WTC11 (cell line): ENCODE measurements around the gene MRPL55. TPM values are rescaled to one million over a fixed set of nuclear protein-coding genes. Genes with fewer than 3 reads are reported as not detected.

Experiments used
- ATAC-seq: fragments of 200-7000 bp; cut with Tn5 transposase; 2 replicates; pipeline ENCODE4 v1.10.0; 2021; ENCODE audit warnings: mild to moderate bottlenecking, moderate library complexity
- CTCF ChIA-PET: fragments of 300-600 bp; sonication (Branson Sonifier 250); formaldehyde crosslinking; loops from one replicate; lab custom pipeline; 2021; ENCODE audit warnings: antibody characterized with exemption; lab: Charles Lee
- POLR2A ChIA-PET: fragments of 350-600 bp; sonication (Branson Sonifier 250); formaldehyde crosslinking; loops from one replicate; lab custom pipeline; 2021; ENCODE audit warnings: antibody characterized with exemption; lab: Charles Lee
- DNase-seq: peaks from one replicate; pipeline ENCODE4 v3.0.0; 2021; ENCODE audit warnings: low spot score
- H3K27ac Mint-ChIP-seq: 2 replicates; pipeline ENCODE4 v1.8.0; 2021; ENCODE audit warnings: mixed read lengths
- H3K27me3 Mint-ChIP-seq: 2 replicates; pipeline ENCODE4 v1.8.0; 2021; ENCODE audit warnings: low read depth, mild to moderate bottlenecking, moderate library complexity, mixed read lengths
- H3K36me3 Mint-ChIP-seq: 2 replicates; pipeline ENCODE4 v1.8.0; 2021; ENCODE audit warnings: mixed read lengths
- H3K4me1 Mint-ChIP-seq: 2 replicates; pipeline ENCODE4 v1.8.0; 2022; ENCODE audit warnings: mixed read lengths
- H3K4me3 Mint-ChIP-seq: 2 replicates; pipeline ENCODE4 v1.8.0; 2021; ENCODE audit warnings: mild to moderate bottlenecking, moderate library complexity, mixed read lengths
- H3K9me3 Mint-ChIP-seq: 2 replicates; pipeline ENCODE4 v1.8.0; 2021; ENCODE audit warnings: mixed read lengths
- ATF1 ChIP-seq: sonication (generic); formaldehyde crosslinking; IDR thresholded peaks from 2 replicates; pipeline ENCODE4 v1.8.1; 2023; ENCODE audit warnings: mild to moderate bottlenecking, moderate library complexity, missing genetic modification reagents
- CBFB ChIP-seq: sonication (generic); formaldehyde crosslinking; IDR thresholded peaks from 2 replicates; pipeline ENCODE4 v1.8.1; 2022; ENCODE audit warnings: mild to moderate bottlenecking, low read depth, missing genetic modification reagents
- ELF4 ChIP-seq: sonication (generic); formaldehyde crosslinking; IDR thresholded peaks from 2 replicates; pipeline ENCODE4 v1.8.1; 2022; ENCODE audit warnings: low read depth, mild to moderate bottlenecking, moderate library complexity, missing genetic modification reagents
- ESRRA ChIP-seq: sonication (generic); formaldehyde crosslinking; IDR thresholded peaks from 2 replicates; pipeline ENCODE4 v1.8.1; 2022; ENCODE audit warnings: mild to moderate bottlenecking, missing genetic modification reagents, borderline replicate concordance
- FOXJ3 ChIP-seq: sonication (generic); formaldehyde crosslinking; IDR thresholded peaks from 2 replicates; pipeline ENCODE4 v1.9.0; 2021; ENCODE audit warnings: missing genetic modification reagents, mild to moderate bottlenecking, borderline replicate concordance
- IRF1 ChIP-seq: sonication (generic); formaldehyde crosslinking; IDR thresholded peaks from 2 replicates; pipeline ENCODE4 v1.8.0; 2023; ENCODE audit warnings: missing genetic modification reagents
- KAT7 ChIP-seq: sonication (generic); formaldehyde crosslinking; IDR thresholded peaks from 2 replicates; pipeline ENCODE4 v1.8.1; 2023; ENCODE audit warnings: missing genetic modification reagents, mild to moderate bottlenecking, borderline replicate concordance
- NR3C1 ChIP-seq: sonication (generic); formaldehyde crosslinking; conservative IDR thresholded peaks from 2 replicates; pipeline ENCODE4 v1.8.1; 2023; ENCODE audit warnings: low read depth, mild to moderate bottlenecking, missing genetic modification reagents
- OVOL2 ChIP-seq: fragments of 250-450 bp; sonication (Bioruptor Pico); IDR thresholded peaks from 2 replicates; pipeline ENCODE4 v1.9.0; 2021; ENCODE audit warnings: mild to moderate bottlenecking, borderline replicate concordance
- SMAD4 ChIP-seq: sonication (generic); formaldehyde crosslinking; IDR thresholded peaks from 2 replicates; pipeline ENCODE4 v1.8.0; 2022; ENCODE audit warnings: mild to moderate bottlenecking, missing genetic modification reagents
- ZNF121 ChIP-seq: sonication (generic); formaldehyde crosslinking; IDR thresholded peaks from 2 replicates; pipeline ENCODE4 v1.8.0; 2023; ENCODE audit warnings: missing genetic modification reagents
- ZNF263 ChIP-seq: sonication (generic); formaldehyde crosslinking; IDR thresholded peaks from 2 replicates; pipeline ENCODE4 v1.8.1; 2022; ENCODE audit warnings: low read depth, mild to moderate bottlenecking, moderate library complexity, missing genetic modification reagents
- total RNA-seq: library from RNA; stranded (reverse); gene quantifications from 3 replicates; pipeline ENCODE4 v1.2.3, GENCODE V29; 2021
- TF ChIP-seq, protein P1 (sequence below): sonication (generic); formaldehyde crosslinking; IDR thresholded peaks from 2 replicates; pipeline ENCODE4 v1.8.0; 2022; ENCODE audit warnings: mild to moderate bottlenecking, missing genetic modification reagents
- TF ChIP-seq, protein P2 (sequence below): sonication (generic); formaldehyde crosslinking; IDR thresholded peaks from 2 replicates; pipeline ENCODE4 v1.8.1; 2023; ENCODE audit warnings: mild to moderate bottlenecking, missing genetic modification reagents
- TF ChIP-seq, protein P3 (sequence below): sonication (generic); formaldehyde crosslinking; IDR thresholded peaks from 2 replicates; pipeline ENCODE4 v1.8.0; 2023; ENCODE audit warnings: mild to moderate bottlenecking, missing genetic modification reagents
- TF ChIP-seq, protein P4 (sequence below): fragments of 250-450 bp; sonication (Bioruptor Pico); IDR thresholded peaks from 2 replicates; pipeline ENCODE4 v1.8.0; 2021; ENCODE audit warnings: mild to moderate bottlenecking
- TF ChIP-seq, protein P5 (sequence below): sonication (generic); formaldehyde crosslinking; IDR thresholded peaks from 2 replicates; pipeline ENCODE4 v1.8.0; 2022; ENCODE audit warnings: mild to moderate bottlenecking, missing genetic modification reagents
- TF ChIP-seq, protein P6 (sequence below): sonication (generic); formaldehyde crosslinking; conservative IDR thresholded peaks from 2 replicates; pipeline ENCODE4 v1.8.1; 2023; ENCODE audit warnings: mild to moderate bottlenecking, low read depth, missing genetic modification reagents, moderate library complexity

MRPL55 gene
- total RNA-seq, 1 experiment from 2014 or later, result 66.9 TPM

DNA sequence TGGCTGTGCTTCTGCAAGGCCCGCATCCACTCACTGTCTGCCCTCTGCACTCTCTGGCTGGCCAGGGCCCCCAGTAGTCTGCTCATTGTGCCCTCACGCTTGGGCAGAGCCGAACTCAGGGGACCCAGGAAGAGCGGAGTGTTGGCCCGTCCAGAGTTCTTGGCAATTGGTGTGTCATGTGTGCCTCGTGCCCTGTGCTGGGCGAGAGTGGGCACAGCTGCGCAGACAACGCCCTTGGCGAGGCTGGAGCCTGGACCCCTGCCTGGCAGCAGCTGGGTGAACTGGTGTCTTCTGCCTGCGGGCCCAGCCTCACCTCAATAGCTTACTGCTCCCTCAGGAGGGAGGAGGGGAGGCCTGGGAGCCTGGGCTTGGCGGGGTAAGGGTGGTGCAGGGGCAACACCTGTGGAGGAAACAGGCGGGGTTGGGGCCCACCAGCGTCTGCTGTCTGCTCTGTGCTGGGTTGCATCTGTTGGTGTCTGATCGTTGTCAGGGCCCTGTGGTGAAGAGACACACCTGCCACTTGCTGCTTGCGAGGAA, 33.1 kb upstream of the MRPL55 start:
- H3K27ac Mint-ChIP-seq, result no peak overlapping the region
- H3K27me3 Mint-ChIP-seq, result peaks cover 13% of the 10 kb centered on the region
- ChIA-PET CTCF (interaction anchor here (1.4 kb wide), 1 partner anchor 11 kb away, joined by 6 read pairs; no protein-coding TSS in a partner anchor), POLR2A (no interaction called here)
- peaks cover 7% of the 10 kb centered on the region; the same call in 1 of the 2 replicates for H3K4me1 Mint-ChIP-seq
- no peaks in the 10 kb centered on the region for H3K36me3 Mint-ChIP-seq
- no peaks in the 10 kb centered on the region for H3K9me3 Mint-ChIP-seq
- DNase-seq, result no peak
- ATAC-seq, result no peak
- TF ChIP-seq, protein P1, sequence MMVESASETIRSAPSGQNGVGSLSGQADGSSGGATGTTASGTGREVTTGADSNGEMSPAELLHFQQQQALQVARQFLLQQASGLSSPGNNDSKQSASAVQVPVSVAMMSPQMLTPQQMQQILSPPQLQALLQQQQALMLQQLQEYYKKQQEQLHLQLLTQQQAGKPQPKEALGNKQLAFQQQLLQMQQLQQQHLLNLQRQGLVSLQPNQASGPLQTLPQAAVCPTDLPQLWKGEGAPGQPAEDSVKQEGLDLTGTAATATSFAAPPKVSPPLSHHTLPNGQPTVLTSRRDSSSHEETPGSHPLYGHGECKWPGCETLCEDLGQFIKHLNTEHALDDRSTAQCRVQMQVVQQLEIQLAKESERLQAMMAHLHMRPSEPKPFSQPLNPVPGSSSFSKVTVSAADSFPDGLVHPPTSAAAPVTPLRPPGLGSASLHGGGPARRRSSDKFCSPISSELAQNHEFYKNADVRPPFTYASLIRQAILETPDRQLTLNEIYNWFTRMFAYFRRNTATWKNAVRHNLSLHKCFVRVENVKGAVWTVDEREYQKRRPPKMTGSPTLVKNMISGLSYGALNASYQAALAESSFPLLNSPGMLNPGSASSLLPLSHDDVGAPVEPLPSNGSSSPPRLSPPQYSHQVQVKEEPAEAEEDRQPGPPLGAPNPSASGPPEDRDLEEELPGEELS (CRISPR knock-in tag), result no peak
- TF ChIP-seq, protein P2, sequence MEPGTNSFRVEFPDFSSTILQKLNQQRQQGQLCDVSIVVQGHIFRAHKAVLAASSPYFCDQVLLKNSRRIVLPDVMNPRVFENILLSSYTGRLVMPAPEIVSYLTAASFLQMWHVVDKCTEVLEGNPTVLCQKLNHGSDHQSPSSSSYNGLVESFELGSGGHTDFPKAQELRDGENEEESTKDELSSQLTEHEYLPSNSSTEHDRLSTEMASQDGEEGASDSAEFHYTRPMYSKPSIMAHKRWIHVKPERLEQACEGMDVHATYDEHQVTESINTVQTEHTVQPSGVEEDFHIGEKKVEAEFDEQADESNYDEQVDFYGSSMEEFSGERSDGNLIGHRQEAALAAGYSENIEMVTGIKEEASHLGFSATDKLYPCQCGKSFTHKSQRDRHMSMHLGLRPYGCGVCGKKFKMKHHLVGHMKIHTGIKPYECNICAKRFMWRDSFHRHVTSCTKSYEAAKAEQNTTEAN (CRISPR knock-in tag), result no peak
- TF ChIP-seq IRF1 (CRISPR knock-in tag) (no peak), FOXJ3 (no peak)
- TF ChIP-seq, protein P3, sequence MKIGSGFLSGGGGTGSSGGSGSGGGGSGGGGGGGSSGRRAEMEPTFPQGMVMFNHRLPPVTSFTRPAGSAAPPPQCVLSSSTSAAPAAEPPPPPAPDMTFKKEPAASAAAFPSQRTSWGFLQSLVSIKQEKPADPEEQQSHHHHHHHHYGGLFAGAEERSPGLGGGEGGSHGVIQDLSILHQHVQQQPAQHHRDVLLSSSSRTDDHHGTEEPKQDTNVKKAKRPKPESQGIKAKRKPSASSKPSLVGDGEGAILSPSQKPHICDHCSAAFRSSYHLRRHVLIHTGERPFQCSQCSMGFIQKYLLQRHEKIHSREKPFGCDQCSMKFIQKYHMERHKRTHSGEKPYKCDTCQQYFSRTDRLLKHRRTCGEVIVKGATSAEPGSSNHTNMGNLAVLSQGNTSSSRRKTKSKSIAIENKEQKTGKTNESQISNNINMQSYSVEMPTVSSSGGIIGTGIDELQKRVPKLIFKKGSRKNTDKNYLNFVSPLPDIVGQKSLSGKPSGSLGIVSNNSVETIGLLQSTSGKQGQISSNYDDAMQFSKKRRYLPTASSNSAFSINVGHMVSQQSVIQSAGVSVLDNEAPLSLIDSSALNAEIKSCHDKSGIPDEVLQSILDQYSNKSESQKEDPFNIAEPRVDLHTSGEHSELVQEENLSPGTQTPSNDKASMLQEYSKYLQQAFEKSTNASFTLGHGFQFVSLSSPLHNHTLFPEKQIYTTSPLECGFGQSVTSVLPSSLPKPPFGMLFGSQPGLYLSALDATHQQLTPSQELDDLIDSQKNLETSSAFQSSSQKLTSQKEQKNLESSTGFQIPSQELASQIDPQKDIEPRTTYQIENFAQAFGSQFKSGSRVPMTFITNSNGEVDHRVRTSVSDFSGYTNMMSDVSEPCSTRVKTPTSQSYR (CRISPR knock-in tag), result no peak
- TF ChIP-seq, protein P4, sequence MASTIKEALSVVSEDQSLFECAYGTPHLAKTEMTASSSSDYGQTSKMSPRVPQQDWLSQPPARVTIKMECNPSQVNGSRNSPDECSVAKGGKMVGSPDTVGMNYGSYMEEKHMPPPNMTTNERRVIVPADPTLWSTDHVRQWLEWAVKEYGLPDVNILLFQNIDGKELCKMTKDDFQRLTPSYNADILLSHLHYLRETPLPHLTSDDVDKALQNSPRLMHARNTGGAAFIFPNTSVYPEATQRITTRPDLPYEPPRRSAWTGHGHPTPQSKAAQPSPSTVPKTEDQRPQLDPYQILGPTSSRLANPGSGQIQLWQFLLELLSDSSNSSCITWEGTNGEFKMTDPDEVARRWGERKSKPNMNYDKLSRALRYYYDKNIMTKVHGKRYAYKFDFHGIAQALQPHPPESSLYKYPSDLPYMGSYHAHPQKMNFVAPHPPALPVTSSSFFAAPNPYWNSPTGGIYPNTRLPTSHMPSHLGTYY (CRISPR knock-in tag), result no peak
- H3K4me3 Mint-ChIP-seq, result peak overlapping the region; percentile 10; the same call in 1 of the 2 replicates

- DNase-seq (no peak), ATAC-seq (no peak)
- POLR2A ChIA-PET, result no interaction called here
- H3K36me3 Mint-ChIP-seq, result no peaks in the 10 kb centered on the region
- peaks cover 21% of the 10 kb centered on the region for H3K27me3 Mint-ChIP-seq
- TF ChIP-seq SMAD4 (CRISPR knock-in tag), result no peak
- no peak for TF ChIP-seq NR3C1 (CRISPR knock-in tag)
- TF ChIP-seq KAT7 (CRISPR knock-in tag), result no peak
- TF ChIP-seq OVOL2 (CRISPR knock-in tag), result no peak
- TF ChIP-seq, protein P5, sequence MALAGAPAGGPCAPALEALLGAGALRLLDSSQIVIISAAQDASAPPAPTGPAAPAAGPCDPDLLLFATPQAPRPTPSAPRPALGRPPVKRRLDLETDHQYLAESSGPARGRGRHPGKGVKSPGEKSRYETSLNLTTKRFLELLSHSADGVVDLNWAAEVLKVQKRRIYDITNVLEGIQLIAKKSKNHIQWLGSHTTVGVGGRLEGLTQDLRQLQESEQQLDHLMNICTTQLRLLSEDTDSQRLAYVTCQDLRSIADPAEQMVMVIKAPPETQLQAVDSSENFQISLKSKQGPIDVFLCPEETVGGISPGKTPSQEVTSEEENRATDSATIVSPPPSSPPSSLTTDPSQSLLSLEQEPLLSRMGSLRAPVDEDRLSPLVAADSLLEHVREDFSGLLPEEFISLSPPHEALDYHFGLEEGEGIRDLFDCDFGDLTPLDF (CRISPR knock-in tag), result no peak
- TF ChIP-seq CBFB (CRISPR knock-in tag), result no peak
- TF ChIP-seq ATF1 (CRISPR knock-in tag), result no peak
- TF ChIP-seq ZNF121 (CRISPR knock-in tag), result no peak
- TF ChIP-seq ESRRA, result no peak
- TF ChIP-seq ZNF263 (CRISPR knock-in tag), result no peak
- TF ChIP-seq, protein P6, sequence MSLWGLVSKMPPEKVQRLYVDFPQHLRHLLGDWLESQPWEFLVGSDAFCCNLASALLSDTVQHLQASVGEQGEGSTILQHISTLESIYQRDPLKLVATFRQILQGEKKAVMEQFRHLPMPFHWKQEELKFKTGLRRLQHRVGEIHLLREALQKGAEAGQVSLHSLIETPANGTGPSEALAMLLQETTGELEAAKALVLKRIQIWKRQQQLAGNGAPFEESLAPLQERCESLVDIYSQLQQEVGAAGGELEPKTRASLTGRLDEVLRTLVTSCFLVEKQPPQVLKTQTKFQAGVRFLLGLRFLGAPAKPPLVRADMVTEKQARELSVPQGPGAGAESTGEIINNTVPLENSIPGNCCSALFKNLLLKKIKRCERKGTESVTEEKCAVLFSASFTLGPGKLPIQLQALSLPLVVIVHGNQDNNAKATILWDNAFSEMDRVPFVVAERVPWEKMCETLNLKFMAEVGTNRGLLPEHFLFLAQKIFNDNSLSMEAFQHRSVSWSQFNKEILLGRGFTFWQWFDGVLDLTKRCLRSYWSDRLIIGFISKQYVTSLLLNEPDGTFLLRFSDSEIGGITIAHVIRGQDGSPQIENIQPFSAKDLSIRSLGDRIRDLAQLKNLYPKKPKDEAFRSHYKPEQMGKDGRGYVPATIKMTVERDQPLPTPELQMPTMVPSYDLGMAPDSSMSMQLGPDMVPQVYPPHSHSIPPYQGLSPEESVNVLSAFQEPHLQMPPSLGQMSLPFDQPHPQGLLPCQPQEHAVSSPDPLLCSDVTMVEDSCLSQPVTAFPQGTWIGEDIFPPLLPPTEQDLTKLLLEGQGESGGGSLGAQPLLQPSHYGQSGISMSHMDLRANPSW (CRISPR knock-in tag), result no peak
- TF ChIP-seq ELF4 (CRISPR knock-in tag), result no peak
- H3K9me3 Mint-ChIP-seq, result no peaks in the 10 kb centered on the region
- peak overlapping the region; percentile 68; the same call in 1 of the 2 replicates for H3K27ac Mint-ChIP-seq
- peak overlapping the region; percentile 88 for H3K4me3 Mint-ChIP-seq
- peaks cover 7% of the 10 kb centered on the region; the same call in 1 of the 2 replicates for H3K4me1 Mint-ChIP-seq
- CTCF ChIA-PET, result interaction anchor here (1.4 to 2.7 kb wide), 3 partner anchors 11 to 134 kb away, joined by 3 to 14 read pairs (median 13); partner anchors contain the start of gene IBA57
Measured at GRCh38 chr1:228141226-228142044, 32.3 kb upstream of the MRPL55 start.
